ENCODE results near the gene LENG1.

The LENG1 gene

GRCh38 chr19:54107876-54108490 lies 51.5 kb downstream of the LENG1 start:
- H3K4me3 ChIP-seq (ENCODE audit: low read length) = no peak overlapping the region
- no peak for DNase-seq (ENCODE audit: low read depth)
- TF ChIP-seq CTCF (IDR thresholded peaks at IDR 0.05; ENCODE audit: insufficient read depth, low read depth, low read length, missing control alignments) = no peak

GRCh38 chr19:54106716-54107115 lies 52.8 kb downstream of the LENG1 start:
- DNase-seq (ENCODE audit: low read depth) = no peak
- H3K4me3 ChIP-seq (ENCODE audit: low read length) = no peak overlapping the region
- no peak for TF ChIP-seq CTCF (IDR thresholded peaks at IDR 0.05; ENCODE audit: insufficient read depth, low read depth, low read length, missing control alignments)

- no peak overlapping the region for H3K4me3 ChIP-seq (ENCODE audit: low read length)
- DNase-seq (ENCODE audit: low read depth) = no peak
- no peak for TF ChIP-seq CTCF (IDR thresholded peaks at IDR 0.05; ENCODE audit: insufficient read depth, low read depth, low read length, missing control alignments)
Observed at GRCh38 chr19:54105796-54106195, 53.7 kb downstream of the LENG1 start.
